H9 (cell line): ENCODE results near the gene MEGF9. TPM values are rescaled to one million over a fixed set of nuclear protein-coding genes. Genes with fewer than 3 reads are reported as not detected.

Experiments
- DNase-seq: peaks from one replicate; pipeline ENCODE4 v3.0.0-alpha.2; 2017
- H2AFZ ChIP-seq: one replicate; pipeline ENCODE4 v1.6.1; 2013; ENCODE audit warnings: mild to moderate bottlenecking, low read length, control low read depth, moderate library complexity
- H2AK5ac ChIP-seq: 2 replicates; pipeline ENCODE4 v1.6.1; 2013; ENCODE audit warnings: low read length, control low read depth, mixed read lengths; ENCODE audit not compliant: insufficient read length
- H2BK120ac ChIP-seq: one replicate; pipeline ENCODE4 v1.6.1; 2013; ENCODE audit warnings: low read depth, mild to moderate bottlenecking, low read length, control low read depth, inconsistent platforms; ENCODE audit not compliant: poor library complexity, severe bottlenecking
- H2BK12ac ChIP-seq: 2 replicates; pipeline ENCODE4 v1.6.1; 2013; ENCODE audit warnings: low read length, control low read depth, mixed read lengths, low read depth; ENCODE audit not compliant: insufficient read length
- H2BK15ac ChIP-seq: 2 replicates; pipeline ENCODE4 v1.6.1; 2013; ENCODE audit warnings: low read depth, low read length, control low read depth
- H2BK20ac ChIP-seq: one replicate; pipeline ENCODE4 v1.6.1; 2013; ENCODE audit warnings: low read depth, mild to moderate bottlenecking, low read length, control low read depth, inconsistent platforms; ENCODE audit not compliant: poor library complexity, severe bottlenecking
- H2BK5ac ChIP-seq: 2 replicates; pipeline ENCODE4 v1.6.1; 2013; ENCODE audit warnings: low read length, control low read depth, mixed read lengths; ENCODE audit not compliant: insufficient read length
- H3K14ac ChIP-seq: 2 replicates; pipeline ENCODE4 v1.6.1; 2013; ENCODE audit warnings: low read length, control low read depth; ENCODE audit not compliant: insufficient read depth
- H3K18ac ChIP-seq: 2 replicates; pipeline ENCODE4 v1.6.1; 2013; ENCODE audit warnings: low read depth, mild to moderate bottlenecking, mixed read lengths, low read length, control low read depth; ENCODE audit not compliant: insufficient read length
- H3K23ac ChIP-seq: 2 replicates; pipeline ENCODE4 v1.6.1; 2013; ENCODE audit warnings: low read length, control low read depth, mixed read lengths, low read depth; ENCODE audit not compliant: insufficient read length
- H3K23me2 ChIP-seq: 2 replicates; pipeline ENCODE4 v1.6.1; 2013; ENCODE audit warnings: low read depth, mild to moderate bottlenecking, mixed read lengths, low read length, control low read depth; ENCODE audit not compliant: insufficient read length, poor library complexity, severe bottlenecking
- H3K27ac ChIP-seq: 2 replicates; pipeline ENCODE4 v1.5.1; 2013; ENCODE audit warnings: low read length, control low read depth, mixed read lengths, low read depth; ENCODE audit not compliant: insufficient read length
- H3K27me3 ChIP-seq: 2 replicates; pipeline ENCODE4 v1.6.1; 2013; ENCODE audit warnings: low read length, control low read depth, inconsistent platforms; ENCODE audit not compliant: insufficient read depth
- H3K4ac ChIP-seq: 2 replicates; pipeline ENCODE4 v1.6.1; 2013; ENCODE audit warnings: low read depth, mild to moderate bottlenecking, control low read depth, inconsistent platforms, low read length, moderate library complexity
- H3K4me1 ChIP-seq: 2 replicates; pipeline ENCODE4 v1.6.1; 2013; ENCODE audit warnings: low read length, control low read depth, inconsistent platforms; ENCODE audit not compliant: insufficient read depth
- H3K4me2 ChIP-seq: 2 replicates; pipeline ENCODE4 v1.6.1; 2013; ENCODE audit warnings: low read length, control low read depth, mixed read lengths; ENCODE audit not compliant: insufficient read length, insufficient read depth
- H3K56ac ChIP-seq: 2 replicates; pipeline ENCODE4 v1.6.1; 2013; ENCODE audit warnings: low read depth, mild to moderate bottlenecking, mixed read lengths, low read length, control low read depth; ENCODE audit not compliant: insufficient read length
- H3K79me1 ChIP-seq: 2 replicates; pipeline ENCODE4 v1.6.1; 2013; ENCODE audit warnings: low read depth, mild to moderate bottlenecking, moderate library complexity, low read length, control low read depth, inconsistent platforms; ENCODE audit not compliant: insufficient read depth, poor library complexity, severe bottlenecking
- H3K79me2 ChIP-seq: 2 replicates; pipeline ENCODE4 v1.6.1; 2013; ENCODE audit warnings: low read length, control low read depth, inconsistent platforms; ENCODE audit not compliant: insufficient read depth
- H3K9ac ChIP-seq: 2 replicates; pipeline ENCODE4 v1.6.1; 2013; ENCODE audit warnings: low read length, control low read depth, mixed read lengths; ENCODE audit not compliant: insufficient read length; ENCODE audit errors: extremely low read depth
- H3K9me3 ChIP-seq: one replicate; pipeline ENCODE4 v1.6.1; 2013; ENCODE audit warnings: low read depth, low read length, inconsistent platforms; ENCODE audit not compliant: control insufficient read depth
- H3T11ph ChIP-seq: one replicate; pipeline ENCODE4 v1.6.1; 2013; ENCODE audit warnings: mild to moderate bottlenecking, low read length, control low read depth, inconsistent platforms
- H4K20me1 ChIP-seq: one replicate; pipeline ENCODE4 v1.6.1; 2013; ENCODE audit not compliant: control insufficient read depth, insufficient read length, insufficient read depth
- H4K5ac ChIP-seq: 2 replicates; pipeline ENCODE4 v1.6.1; 2013; ENCODE audit warnings: low read depth, mild to moderate bottlenecking, mixed read lengths, low read length, control low read depth; ENCODE audit not compliant: insufficient read length
- H4K8ac ChIP-seq: replicated peaks from 2 replicates; pipeline ENCODE4 v1.6.1; 2013; ENCODE audit warnings: low read length, control low read depth, mixed read lengths, low read depth; ENCODE audit not compliant: insufficient read length
- H4K91ac ChIP-seq: 2 replicates; pipeline ENCODE4 v1.6.1; 2013; ENCODE audit warnings: low read depth, mild to moderate bottlenecking, moderate library complexity, mixed read lengths, low read length, control low read depth; ENCODE audit not compliant: insufficient read length
- H3K27ac Mint-ChIP-seq, 3 experiments: 2 replicates in 2 of 3; 3 replicates in 1 of 3; pipeline ENCODE4 v1.8.0; 2020 to 2021; ENCODE audit warnings: mixed read lengths in 3 of 3, mild to moderate bottlenecking in 1 of 3, moderate library complexity in 1 of 3
- H3K27me3 Mint-ChIP-seq: 2 replicates; pipeline ENCODE4 v1.8.0; 2021; ENCODE audit warnings: low read depth, mild to moderate bottlenecking, moderate library complexity, mixed read lengths
- H3K36me3 Mint-ChIP-seq, 3 experiments: 2 replicates in 2 of 3; 3 replicates in 1 of 3; pipeline ENCODE4 v1.8.0; 2020 to 2021; ENCODE audit warnings: low read depth in 3 of 3, mixed read lengths in 3 of 3; ENCODE audit not compliant: insufficient read depth in 1 of 3
- H3K4me1 Mint-ChIP-seq, 2 experiments: 2 replicates each; pipeline ENCODE4 v1.8.0; 2020; ENCODE audit warnings: mixed read lengths in 2 of 2
- H3K4me3 Mint-ChIP-seq, 2 experiments: 2 replicates in 1 of 2; 3 replicates in 1 of 2; pipeline ENCODE4 v1.8.0; 2020 to 2021; ENCODE audit warnings: mild to moderate bottlenecking in 2 of 2, mixed read lengths in 2 of 2, moderate library complexity in 1 of 2
- H3K9me3 Mint-ChIP-seq, 2 experiments: 2 replicates in 1 of 2; 3 replicates in 1 of 2; pipeline ENCODE4 v1.8.0; 2020; ENCODE audit warnings: mild to moderate bottlenecking in 2 of 2, mixed read lengths in 2 of 2, moderate library complexity in 1 of 2
- CTCF ChIP-seq: fragments of 200-600 bp; sonication (generic); conservative IDR thresholded peaks from 3 replicates; pipeline ENCODE4 v1.8.0; 2021; ENCODE audit warnings: antibody characterized with exemption, mild to moderate bottlenecking
- WGBS: extraction: QIAGEN DNeasy Blood & Tissue Kit; methylation state at CpG from one replicate; pipeline ENCODE4 v1.1.7; 2013; ENCODE audit warnings: missing lambda C conversion rate, low lambda C conversion rate, mixed read lengths; ENCODE audit not compliant: insufficient read length; ENCODE audit errors: extremely low coverage; 5-methylcytosine and 5-hydroxymethylcytosine counted together
- total RNA-seq: library from RNA; stranded (reverse); gene quantifications from 2 replicates; pipeline ENCODE4 v1.2.1, GENCODE V29; 2021

The MEGF9 gene
- total RNA-seq, 1 experiment from 2014 or later = 0.94 TPM

DNA sequence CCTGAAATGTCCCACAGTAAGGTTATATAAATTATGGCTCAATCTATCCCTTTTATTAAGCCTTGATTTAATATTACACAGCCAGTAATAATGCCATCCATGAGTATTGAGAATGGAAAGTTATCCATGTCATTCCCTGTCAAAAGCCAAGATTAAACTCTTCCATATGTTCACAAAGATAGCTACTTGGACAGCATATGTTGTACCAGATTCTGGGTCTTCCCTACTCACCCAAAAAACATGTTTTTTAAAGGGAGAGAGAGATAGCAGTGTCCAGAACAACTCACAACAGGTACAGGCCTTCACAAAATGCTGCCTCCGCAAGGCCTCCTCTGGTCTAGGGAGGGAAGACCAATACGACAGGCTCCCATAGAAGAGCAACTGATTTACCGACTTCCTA, 149.7 kb downstream of the MEGF9 start:
- H4K8ac ChIP-seq = no peak overlapping the region
- H3K4ac ChIP-seq = no peak overlapping the region
- no peak for DNase-seq
- H4K5ac ChIP-seq = no peak overlapping the region
- no peaks in the 10 kb centered on the region for H3K23me2 ChIP-seq
- Mint-ChIP-seq H3K4me1 (no peaks in the 10 kb centered on the region), H3K4me3 (no peak overlapping the region), H3K36me3 (peaks cover 28 to 66% (median 45%) of the 10 kb centered on the region in 3 experiments; a peak in 6 of 7 replicates), H3K9me3 (no peaks in the 10 kb centered on the region), H3K27me3 (no peaks in the 10 kb centered on the region), H3K27ac (no peak overlapping the region)
- TF ChIP-seq CTCF = no peak
- no peaks in the 10 kb centered on the region for H3K27me3 ChIP-seq
- peaks cover 4% of the 10 kb centered on the region for H3K79me1 ChIP-seq
- H2BK20ac ChIP-seq = no peak overlapping the region
- no peak overlapping the region for H3T11ph ChIP-seq
- H4K91ac ChIP-seq = no peak overlapping the region
- no peak overlapping the region for H3K9ac ChIP-seq
- no peaks in the 10 kb centered on the region for H3K4me1 ChIP-seq
- no peaks in the 10 kb centered on the region for H4K20me1 ChIP-seq
- no peak overlapping the region for H2BK5ac ChIP-seq
- no peak overlapping the region for H2AK5ac ChIP-seq
- H2BK120ac ChIP-seq = no peak overlapping the region
- no peak overlapping the region for H2BK12ac ChIP-seq
- no peak overlapping the region for H3K14ac ChIP-seq
- no peaks in the 10 kb centered on the region; the same call in 1 of the 2 replicates for H3K79me2 ChIP-seq
- H3K9me3 ChIP-seq = no peaks in the 10 kb centered on the region
- no peak overlapping the region for H2BK15ac ChIP-seq
- H2AFZ ChIP-seq = no peak overlapping the region
- WGBS = no CpG with 5 or more reads among the region's 3 CpGs
- H3K56ac ChIP-seq = no peak overlapping the region
- H3K27ac ChIP-seq = no peak overlapping the region
- H3K18ac ChIP-seq = no peak overlapping the region
- no peak overlapping the region for H3K23ac ChIP-seq
- no peak overlapping the region for H3K4me2 ChIP-seq
